H9 (cell line): ENCODE results near the gene TJP2. TPM values are rescaled to one million over a fixed set of nuclear protein-coding genes. Genes with fewer than 3 reads are reported as not detected.

Experiments
- DNase-seq: peaks from one replicate; pipeline ENCODE4 v3.0.0-alpha.2; 2017
- H2AFZ ChIP-seq: one replicate; pipeline ENCODE4 v1.6.1; 2013; ENCODE audit warnings: mild to moderate bottlenecking, low read length, control low read depth, moderate library complexity
- H2AK5ac ChIP-seq: 2 replicates; pipeline ENCODE4 v1.6.1; 2013; ENCODE audit warnings: low read length, control low read depth, mixed read lengths; ENCODE audit not compliant: insufficient read length
- H2BK120ac ChIP-seq: one replicate; pipeline ENCODE4 v1.6.1; 2013; ENCODE audit warnings: low read depth, mild to moderate bottlenecking, low read length, control low read depth, inconsistent platforms; ENCODE audit not compliant: poor library complexity, severe bottlenecking
- H2BK12ac ChIP-seq: 2 replicates; pipeline ENCODE4 v1.6.1; 2013; ENCODE audit warnings: low read length, control low read depth, mixed read lengths, low read depth; ENCODE audit not compliant: insufficient read length
- H2BK15ac ChIP-seq: 2 replicates; pipeline ENCODE4 v1.6.1; 2013; ENCODE audit warnings: low read depth, low read length, control low read depth
- H2BK20ac ChIP-seq: one replicate; pipeline ENCODE4 v1.6.1; 2013; ENCODE audit warnings: low read depth, mild to moderate bottlenecking, low read length, control low read depth, inconsistent platforms; ENCODE audit not compliant: poor library complexity, severe bottlenecking
- H2BK5ac ChIP-seq: 2 replicates; pipeline ENCODE4 v1.6.1; 2013; ENCODE audit warnings: low read length, control low read depth, mixed read lengths; ENCODE audit not compliant: insufficient read length
- H3K14ac ChIP-seq: 2 replicates; pipeline ENCODE4 v1.6.1; 2013; ENCODE audit warnings: low read length, control low read depth; ENCODE audit not compliant: insufficient read depth
- H3K18ac ChIP-seq: 2 replicates; pipeline ENCODE4 v1.6.1; 2013; ENCODE audit warnings: low read depth, mild to moderate bottlenecking, mixed read lengths, low read length, control low read depth; ENCODE audit not compliant: insufficient read length
- H3K23ac ChIP-seq: 2 replicates; pipeline ENCODE4 v1.6.1; 2013; ENCODE audit warnings: low read length, control low read depth, mixed read lengths, low read depth; ENCODE audit not compliant: insufficient read length
- H3K23me2 ChIP-seq: 2 replicates; pipeline ENCODE4 v1.6.1; 2013; ENCODE audit warnings: low read depth, mild to moderate bottlenecking, mixed read lengths, low read length, control low read depth; ENCODE audit not compliant: insufficient read length, poor library complexity, severe bottlenecking
- H3K27ac ChIP-seq: 2 replicates; pipeline ENCODE4 v1.5.1; 2013; ENCODE audit warnings: low read length, control low read depth, mixed read lengths, low read depth; ENCODE audit not compliant: insufficient read length
- H3K27me3 ChIP-seq: 2 replicates; pipeline ENCODE4 v1.6.1; 2013; ENCODE audit warnings: low read length, control low read depth, inconsistent platforms; ENCODE audit not compliant: insufficient read depth
- H3K4ac ChIP-seq: 2 replicates; pipeline ENCODE4 v1.6.1; 2013; ENCODE audit warnings: low read depth, mild to moderate bottlenecking, control low read depth, inconsistent platforms, low read length, moderate library complexity
- H3K4me1 ChIP-seq: 2 replicates; pipeline ENCODE4 v1.6.1; 2013; ENCODE audit warnings: low read length, control low read depth, inconsistent platforms; ENCODE audit not compliant: insufficient read depth
- H3K4me2 ChIP-seq: 2 replicates; pipeline ENCODE4 v1.6.1; 2013; ENCODE audit warnings: low read length, control low read depth, mixed read lengths; ENCODE audit not compliant: insufficient read length, insufficient read depth
- H3K56ac ChIP-seq: 2 replicates; pipeline ENCODE4 v1.6.1; 2013; ENCODE audit warnings: low read depth, mild to moderate bottlenecking, mixed read lengths, low read length, control low read depth; ENCODE audit not compliant: insufficient read length
- H3K79me1 ChIP-seq: 2 replicates; pipeline ENCODE4 v1.6.1; 2013; ENCODE audit warnings: low read depth, mild to moderate bottlenecking, moderate library complexity, low read length, control low read depth, inconsistent platforms; ENCODE audit not compliant: insufficient read depth, poor library complexity, severe bottlenecking
- H3K79me2 ChIP-seq: 2 replicates; pipeline ENCODE4 v1.6.1; 2013; ENCODE audit warnings: low read length, control low read depth, inconsistent platforms; ENCODE audit not compliant: insufficient read depth
- H3K9ac ChIP-seq: 2 replicates; pipeline ENCODE4 v1.6.1; 2013; ENCODE audit warnings: low read length, control low read depth, mixed read lengths; ENCODE audit not compliant: insufficient read length; ENCODE audit errors: extremely low read depth
- H3K9me3 ChIP-seq: one replicate; pipeline ENCODE4 v1.6.1; 2013; ENCODE audit warnings: low read depth, low read length, inconsistent platforms; ENCODE audit not compliant: control insufficient read depth
- H3T11ph ChIP-seq: one replicate; pipeline ENCODE4 v1.6.1; 2013; ENCODE audit warnings: mild to moderate bottlenecking, low read length, control low read depth, inconsistent platforms
- H4K20me1 ChIP-seq: one replicate; pipeline ENCODE4 v1.6.1; 2013; ENCODE audit not compliant: control insufficient read depth, insufficient read length, insufficient read depth
- H4K5ac ChIP-seq: 2 replicates; pipeline ENCODE4 v1.6.1; 2013; ENCODE audit warnings: low read depth, mild to moderate bottlenecking, mixed read lengths, low read length, control low read depth; ENCODE audit not compliant: insufficient read length
- H4K8ac ChIP-seq: replicated peaks from 2 replicates; pipeline ENCODE4 v1.6.1; 2013; ENCODE audit warnings: low read length, control low read depth, mixed read lengths, low read depth; ENCODE audit not compliant: insufficient read length
- H4K91ac ChIP-seq: 2 replicates; pipeline ENCODE4 v1.6.1; 2013; ENCODE audit warnings: low read depth, mild to moderate bottlenecking, moderate library complexity, mixed read lengths, low read length, control low read depth; ENCODE audit not compliant: insufficient read length
- H3K27ac Mint-ChIP-seq, 3 experiments: 2 replicates in 2 of 3; 3 replicates in 1 of 3; pipeline ENCODE4 v1.8.0; 2020 to 2021; ENCODE audit warnings: mixed read lengths in 3 of 3, mild to moderate bottlenecking in 1 of 3, moderate library complexity in 1 of 3
- H3K27me3 Mint-ChIP-seq: 2 replicates; pipeline ENCODE4 v1.8.0; 2021; ENCODE audit warnings: low read depth, mild to moderate bottlenecking, moderate library complexity, mixed read lengths
- H3K36me3 Mint-ChIP-seq, 3 experiments: 2 replicates in 2 of 3; 3 replicates in 1 of 3; pipeline ENCODE4 v1.8.0; 2020 to 2021; ENCODE audit warnings: low read depth in 3 of 3, mixed read lengths in 3 of 3; ENCODE audit not compliant: insufficient read depth in 1 of 3
- H3K4me1 Mint-ChIP-seq, 2 experiments: 2 replicates each; pipeline ENCODE4 v1.8.0; 2020; ENCODE audit warnings: mixed read lengths in 2 of 2
- H3K4me3 Mint-ChIP-seq, 2 experiments: 2 replicates in 1 of 2; 3 replicates in 1 of 2; pipeline ENCODE4 v1.8.0; 2020 to 2021; ENCODE audit warnings: mild to moderate bottlenecking in 2 of 2, mixed read lengths in 2 of 2, moderate library complexity in 1 of 2
- H3K9me3 Mint-ChIP-seq, 2 experiments: 2 replicates in 1 of 2; 3 replicates in 1 of 2; pipeline ENCODE4 v1.8.0; 2020; ENCODE audit warnings: mild to moderate bottlenecking in 2 of 2, mixed read lengths in 2 of 2, moderate library complexity in 1 of 2
- WGBS: extraction: QIAGEN DNeasy Blood & Tissue Kit; methylation state at CpG from one replicate; pipeline ENCODE4 v1.1.7; 2013; ENCODE audit warnings: missing lambda C conversion rate, low lambda C conversion rate, mixed read lengths; ENCODE audit not compliant: insufficient read length; ENCODE audit errors: extremely low coverage; 5-methylcytosine and 5-hydroxymethylcytosine counted together
- total RNA-seq: library from RNA; stranded (reverse); gene quantifications from 2 replicates; pipeline ENCODE4 v1.2.1, GENCODE V29; 2021
- TF ChIP-seq, protein P1 (sequence below): fragments of 200-600 bp; sonication (generic); conservative IDR thresholded peaks from 3 replicates; pipeline ENCODE4 v1.8.0; 2021; ENCODE audit warnings: antibody characterized with exemption, mild to moderate bottlenecking

TJP2 gene
- total RNA-seq, 1 experiment from 2014 or later, result 130 TPM

DNA sequence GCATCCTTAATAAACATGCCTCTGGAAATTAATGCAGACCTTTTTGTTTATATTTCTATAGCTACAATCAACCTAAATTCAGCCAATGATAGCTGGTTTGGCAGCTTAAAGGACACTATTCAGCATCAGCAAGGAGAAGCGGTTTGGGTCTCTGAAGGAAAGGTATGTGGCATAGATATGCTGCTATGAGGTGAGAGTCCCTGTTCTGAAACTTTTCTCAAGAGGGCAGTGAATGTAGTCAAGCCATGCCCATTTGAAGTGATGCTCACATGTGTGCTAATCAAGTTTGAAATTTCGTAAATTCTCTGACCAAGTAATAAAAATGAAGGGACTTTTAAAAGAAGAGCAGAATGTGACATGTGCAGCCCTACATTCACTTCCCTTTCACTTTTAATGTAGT lies 72.6 kb downstream of the TJP2 start:
- Mint-ChIP-seq H3K27ac (no peak overlapping the region), H3K4me1 (peaks cover 0 to 2% of the 10 kb centered on the region in 2 experiments; a peak in 1 of 4 replicates), H3K27me3 (no peaks in the 10 kb centered on the region), H3K36me3 (peaks cover 20 to 64% (median 45%) of the 10 kb centered on the region in 3 experiments; a peak in 6 of 7 replicates), H3K9me3 (no peaks in the 10 kb centered on the region), H3K4me3 (no peak overlapping the region)
- Histone ChIP-seq H3K9me3 (no peaks in the 10 kb centered on the region), H3K56ac (no peak overlapping the region), H2BK20ac (no peak overlapping the region), H2BK120ac (no peak overlapping the region), H4K20me1 (no peaks in the 10 kb centered on the region), H4K91ac (no peak overlapping the region), H3K14ac (no peak overlapping the region), H3K4me2 (no peak overlapping the region), H3K79me2 (no peaks in the 10 kb centered on the region), H3K79me1 (no peaks in the 10 kb centered on the region), H3K23ac (no peak overlapping the region), H2BK15ac (no peak overlapping the region), H3K9ac (no peak overlapping the region), H3K4me1 (no peaks in the 10 kb centered on the region), H3K18ac (no peak overlapping the region), H3K4ac (no peak overlapping the region), H4K8ac (no peak overlapping the region), H2AFZ (no peak overlapping the region), H3K23me2 (no peaks in the 10 kb centered on the region), H2AK5ac (no peak overlapping the region), H2BK12ac (no peak overlapping the region), H3K27me3 (no peaks in the 10 kb centered on the region), H4K5ac (no peak overlapping the region), H3K27ac (no peak overlapping the region), H3T11ph (no peak overlapping the region), H2BK5ac (no peak overlapping the region)
- no CpG with 5 or more reads among the region's 2 CpGs for WGBS
- TF ChIP-seq, protein P1, sequence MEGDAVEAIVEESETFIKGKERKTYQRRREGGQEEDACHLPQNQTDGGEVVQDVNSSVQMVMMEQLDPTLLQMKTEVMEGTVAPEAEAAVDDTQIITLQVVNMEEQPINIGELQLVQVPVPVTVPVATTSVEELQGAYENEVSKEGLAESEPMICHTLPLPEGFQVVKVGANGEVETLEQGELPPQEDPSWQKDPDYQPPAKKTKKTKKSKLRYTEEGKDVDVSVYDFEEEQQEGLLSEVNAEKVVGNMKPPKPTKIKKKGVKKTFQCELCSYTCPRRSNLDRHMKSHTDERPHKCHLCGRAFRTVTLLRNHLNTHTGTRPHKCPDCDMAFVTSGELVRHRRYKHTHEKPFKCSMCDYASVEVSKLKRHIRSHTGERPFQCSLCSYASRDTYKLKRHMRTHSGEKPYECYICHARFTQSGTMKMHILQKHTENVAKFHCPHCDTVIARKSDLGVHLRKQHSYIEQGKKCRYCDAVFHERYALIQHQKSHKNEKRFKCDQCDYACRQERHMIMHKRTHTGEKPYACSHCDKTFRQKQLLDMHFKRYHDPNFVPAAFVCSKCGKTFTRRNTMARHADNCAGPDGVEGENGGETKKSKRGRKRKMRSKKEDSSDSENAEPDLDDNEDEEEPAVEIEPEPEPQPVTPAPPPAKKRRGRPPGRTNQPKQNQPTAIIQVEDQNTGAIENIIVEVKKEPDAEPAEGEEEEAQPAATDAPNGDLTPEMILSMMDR, result no peak
- DNase-seq, result no peak
